SK-N-SH (cell line): ENCODE data around the gene JOSD1. TPM values are rescaled to one million over a fixed set of nuclear protein-coding genes. Genes with fewer than 3 reads are reported as not detected.

Experiments used
- CTCF ChIA-PET: fragments of 300-600, 350-600 bp; formaldehyde crosslinking; extraction: SDS; loops from one replicate; lab custom pipeline; 2021; lab: Yijun Ruan, JAX
- POLR2A ChIA-PET: fragments of 350-600 bp; sonication (Branson Sonifier 250); formaldehyde crosslinking; extraction: SDS; loops from one replicate; lab custom pipeline; 2020; ENCODE audit warnings: antibody characterized with exemption, inconsistent platforms; lab: Yijun Ruan, JAX
- DNase-seq: peaks from one replicate; pipeline ENCODE4 v3.0.0; 2012
- H2AFZ ChIP-seq: fragments of 200-600 bp; sonication (generic); 2 replicates; pipeline ENCODE4 v1.8.1; 2016; ENCODE audit warnings: antibody characterized with exemption, mild to moderate bottlenecking, low read depth
- H3F3A ChIP-seq: fragments of 200-600 bp; sonication (generic); replicated peaks from 2 replicates; pipeline ENCODE3; 2016; ENCODE audit warnings: antibody characterized with exemption, mild to moderate bottlenecking; ENCODE audit not compliant: insufficient read depth
- H3K27ac ChIP-seq, 2 experiments: fragments of 200-500 bp in 1 of 2; fragments of 200-600 bp in 1 of 2; sonication (Bioruptor generic) in 1 of 2; sonication (generic), shearing (Covaris generic) in 1 of 2; 2 replicates each; pipeline versions ENCODE4 v1.5.1 to v1.6.1; 2014 to 2016; ENCODE audit warnings: low read depth in 2 of 2, inconsistent platforms in 1 of 2, low read length in 1 of 2, mild to moderate bottlenecking in 1 of 2, mixed read lengths in 1 of 2
- H3K27me3 ChIP-seq: fragments of 200-600 bp; sonication (generic), shearing (Covaris generic); 2 replicates; pipeline ENCODE4 v1.6.1; 2016; ENCODE audit warnings: mixed run types; ENCODE audit not compliant: insufficient read depth
- H3K36me3 ChIP-seq, 2 experiments: fragments of 200-500 bp in 1 of 2; fragments of 200-600 bp in 1 of 2; sonication (Bioruptor generic) in 1 of 2; sonication (generic) in 1 of 2; replicated peaks in 1 of 2; 2 replicates each; pipeline versions ENCODE3 to v1.5.1; 2014 to 2016; ENCODE audit warnings: low read length in 1 of 2, mild to moderate bottlenecking in 1 of 2; ENCODE audit not compliant: insufficient read depth in 2 of 2, control insufficient read depth in 1 of 2
- H3K4me1 ChIP-seq, 2 experiments: fragments of 200-500 bp in 1 of 2; fragments of 200-600 bp in 1 of 2; sonication (Bioruptor generic) in 1 of 2; sonication (generic), shearing (Covaris generic) in 1 of 2; 2 replicates each; pipeline versions ENCODE4 v1.5.1 to v1.6.1; 2014 to 2016; ENCODE audit warnings: low read depth in 1 of 2, low read length in 1 of 2, mixed run types in 1 of 2; ENCODE audit not compliant: insufficient read depth in 2 of 2, control insufficient read depth in 1 of 2
- H3K4me2 ChIP-seq: fragments of 200-600 bp; sonication (generic), shearing (Covaris generic); 2 replicates; pipeline ENCODE4 v1.6.1; 2017; ENCODE audit warnings: mixed run types
- H3K4me3 ChIP-seq, 2 experiments: fragments of 200-500 bp in 1 of 2; fragments of 200-600 bp in 1 of 2; sonication (Bioruptor generic) in 1 of 2; sonication (generic), shearing (Covaris generic) in 1 of 2; 2 replicates each; pipeline versions ENCODE4 v1.5.1 to v1.8.1; 2014 to 2016; ENCODE audit warnings: low read depth in 2 of 2, inconsistent platforms in 1 of 2, low read length in 1 of 2, mild to moderate bottlenecking in 1 of 2, mixed read lengths in 1 of 2, moderate library complexity in 1 of 2
- H3K79me2 ChIP-seq: fragments of 200-600 bp; sonication (generic); 2 replicates; pipeline ENCODE4 v1.8.1; 2017; ENCODE audit warnings: mild to moderate bottlenecking; ENCODE audit not compliant: insufficient read depth
- H3K9ac ChIP-seq: fragments of 200-600 bp; sonication (generic); 2 replicates; pipeline ENCODE4 v1.6.1; 2017; ENCODE audit warnings: mixed run types
- H3K9me2 ChIP-seq: fragments of 200-600 bp; sonication (generic); 2 replicates; pipeline ENCODE4 v1.6.1; 2017; ENCODE audit warnings: mixed run types
- H3K9me3 ChIP-seq: fragments of 200-600 bp; sonication (generic); 2 replicates; pipeline ENCODE4 v1.6.1; 2017; ENCODE audit warnings: mixed run types, mild to moderate bottlenecking, moderate library complexity
- H4K20me1 ChIP-seq: fragments of 200-600 bp; sonication (generic); 2 replicates; pipeline ENCODE4 v1.6.1; 2017; ENCODE audit warnings: mild to moderate bottlenecking, mixed run types; ENCODE audit not compliant: insufficient read depth
- ELF1 ChIP-seq: IDR thresholded peaks from 2 replicates; pipeline ENCODE4 v1.4.0; 2012
- EZH2phosphoT487 ChIP-seq: fragments of 200-600 bp; sonication (generic); IDR thresholded peaks from 2 replicates; pipeline ENCODE4 v1.6.1; 2017; ENCODE audit warnings: low read depth, mixed run types, mild to moderate bottlenecking, antibody characterized with exemption, moderate library complexity, borderline replicate concordance
- FOSL2 ChIP-seq: IDR thresholded peaks from 2 replicates; pipeline ENCODE4 v1.4.0; 2012; ENCODE audit warnings: low read depth, mild to moderate bottlenecking, moderate library complexity, borderline replicate concordance
- GABPA ChIP-seq: IDR thresholded peaks from 2 replicates; pipeline ENCODE4 v1.4.0; 2012; ENCODE audit warnings: low read depth, mild to moderate bottlenecking
- GATA2 ChIP-seq: sonication (generic); formaldehyde crosslinking; IDR thresholded peaks from 2 replicates; pipeline ENCODE4 v1.5.0; 2020; ENCODE audit warnings: mild to moderate bottlenecking, missing genetic modification reagents
- IRF3 ChIP-seq: fragments of 150-350 bp; IDR thresholded peaks from 2 replicates; pipeline ENCODE4 v1.6.1; 2016; ENCODE audit warnings: mild to moderate bottlenecking, low read depth, low read length
- JUND ChIP-seq: IDR thresholded peaks from 2 replicates; pipeline ENCODE4 v1.4.0; 2012
- MAX ChIP-seq: IDR thresholded peaks from 2 replicates; pipeline ENCODE4 v1.4.0; 2012; ENCODE audit warnings: low read depth
- MEF2A ChIP-seq: IDR thresholded peaks from 2 replicates; pipeline ENCODE4 v1.4.0; 2012; ENCODE audit warnings: low read depth, borderline replicate concordance
- MXI1 ChIP-seq: IDR thresholded peaks from 2 replicates; pipeline ENCODE4 v1.6.1; 2012; ENCODE audit warnings: mild to moderate bottlenecking, low read depth, low read length, improper control_type of control experiment
- POLR2AphosphoS5 ChIP-seq: IDR thresholded peaks from 2 replicates; pipeline ENCODE4 v1.6.1; 2012; ENCODE audit warnings: low read depth, low read length
- RAD21 ChIP-seq: IDR thresholded peaks from 2 replicates; pipeline ENCODE4 v1.6.1; 2012; ENCODE audit warnings: mild to moderate bottlenecking, low read length
- REST ChIP-seq: IDR thresholded peaks from 2 replicates; pipeline ENCODE4 v1.6.1; 2012; ENCODE audit warnings: mild to moderate bottlenecking, low read depth, low read length, moderate library complexity
- RFX5 ChIP-seq: IDR thresholded peaks from 2 replicates; pipeline ENCODE4 v1.6.1; 2012; ENCODE audit warnings: mild to moderate bottlenecking, improper control_type of control experiment, low read length
- SIN3A ChIP-seq: IDR thresholded peaks from 2 replicates; pipeline ENCODE4 v1.6.1; 2012; ENCODE audit warnings: low read depth, mild to moderate bottlenecking, low read length, moderate library complexity, borderline replicate concordance
- TAF1 ChIP-seq: IDR thresholded peaks from 2 replicates; pipeline ENCODE4 v1.6.1; 2012; ENCODE audit warnings: low read depth, mild to moderate bottlenecking, low read length, moderate library complexity, borderline replicate concordance
- TCF12 ChIP-seq: IDR thresholded peaks from 2 replicates; pipeline ENCODE4 v1.4.0; 2012
- TEAD4 ChIP-seq: IDR thresholded peaks from 2 replicates; pipeline ENCODE4 v1.4.0; 2012; ENCODE audit warnings: mild to moderate bottlenecking, borderline replicate concordance; ENCODE audit not compliant: insufficient read depth
- WGBS: methylation state at CpG from one replicate; pipeline ENCODE4 v1.1.6; 2017; ENCODE audit warnings: low lambda C conversion rate; 5-methylcytosine and 5-hydroxymethylcytosine counted together
- polyA plus RNA-seq, 3 experiments: library from polyadenylated mRNA; depleted of rRNA; stranded (reverse); fragments of >200 nt; gene quantifications; 2 replicates each; pipeline ENCODE4 v1.2.3, GENCODE V29; 2012

JOSD1 gene
- polyA plus RNA-seq, 1 of the 3 experiments (the other 2 are of a cell fraction): 17.8 TPM

DNA sequence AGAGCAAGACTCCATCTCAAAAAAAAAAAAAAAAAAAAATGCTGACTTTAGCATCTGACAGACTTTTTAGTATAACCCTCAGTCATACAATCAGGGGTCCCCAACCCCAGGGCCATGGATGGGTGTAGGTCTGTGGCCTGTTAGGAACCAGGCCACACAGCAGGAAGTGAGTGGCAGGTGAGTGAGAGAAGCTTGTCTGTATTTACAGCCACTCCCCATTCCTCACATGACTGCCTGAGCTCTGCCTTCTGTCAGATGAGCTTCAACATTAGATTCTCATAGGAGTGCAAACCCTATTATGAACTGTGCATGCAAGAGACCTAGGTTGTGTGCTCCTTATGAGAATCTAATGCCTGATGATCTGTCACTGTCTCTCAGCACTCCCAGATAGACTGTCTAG lies 47.9 kb downstream of the JOSD1 start:
- POLR2A ChIA-PET: no interaction called here
- H3K9me2 ChIP-seq: no peaks in the 10 kb centered on the region

GRCh38 chr22:38649841-38650522 lies 50.8 kb downstream of the JOSD1 start:
- Histone ChIP-seq H4K20me1 (no peaks in the 10 kb centered on the region), H3K79me2 (no peaks in the 10 kb centered on the region), H3K9me3 (no peaks in the 10 kb centered on the region), H3K4me2 (no peak overlapping the region), H3K27me3 (no peaks in the 10 kb centered on the region), H3F3A (no peaks in the 10 kb centered on the region), H3K9me2 (no peaks in the 10 kb centered on the region), H3K9ac (no peak overlapping the region), H2AFZ (no peak overlapping the region), H3K36me3 (no peaks in the 10 kb centered on the region), H3K4me3 (no peak overlapping the region), H3K4me1 (no peaks in the 10 kb centered on the region), H3K27ac (no peak overlapping the region)
- 88% methylated on average over 5 of the region's 5 CpGs for WGBS
- CTCF ChIA-PET: no interaction called here
- POLR2A ChIA-PET: no interaction called here
- DNase-seq: no peak
- TF ChIP-seq TAF1 (no peak), ELF1 (no peak), IRF3 (no peak), GABPA (no peak), MXI1 (no peak), JUND (no peak), POLR2AphosphoS5 (no peak), MEF2A (no peak), RFX5 (no peak), REST (no peak), MAX (no peak), TEAD4 (no peak), FOSL2 (no peak), EZH2phosphoT487 (no peak), SIN3A (no peak), RAD21 (no peak), TCF12 (no peak)

More for the DNA sequence above, 47.9 kb downstream of the JOSD1 start:
- Histone ChIP-seq H3K27ac (no peak overlapping the region), H3K36me3 (no peaks in the 10 kb centered on the region), H3K4me3 (no peak overlapping the region), H3K27me3 (no peaks in the 10 kb centered on the region), H3K4me2 (no peak overlapping the region), H3F3A (no peaks in the 10 kb centered on the region), H3K79me2 (peaks cover 12% of the 10 kb centered on the region), H3K9me3 (no peaks in the 10 kb centered on the region), H3K9ac (no peak overlapping the region), H2AFZ (no peak overlapping the region), H3K4me1 (peaks cover 0 to 5% of the 10 kb centered on the region in 2 experiments; a peak in 1 of 4 replicates), H4K20me1 (no peaks in the 10 kb centered on the region)
- CTCF ChIA-PET: no interaction called here
- no peak for DNase-seq
- TF ChIP-seq ELF1 (no peak), GATA2 (no peak)
